ENCODE measurements around the gene WNT9A.
A peak's percentile ranks its signal among the peaks of the same experiment; 100 is the strongest.

Gene WNT9A

GRCh38 chr1:227939791-227940771 is 7.7 kb downstream of the WNT9A start:
- no peak for DNase-seq

DNA sequence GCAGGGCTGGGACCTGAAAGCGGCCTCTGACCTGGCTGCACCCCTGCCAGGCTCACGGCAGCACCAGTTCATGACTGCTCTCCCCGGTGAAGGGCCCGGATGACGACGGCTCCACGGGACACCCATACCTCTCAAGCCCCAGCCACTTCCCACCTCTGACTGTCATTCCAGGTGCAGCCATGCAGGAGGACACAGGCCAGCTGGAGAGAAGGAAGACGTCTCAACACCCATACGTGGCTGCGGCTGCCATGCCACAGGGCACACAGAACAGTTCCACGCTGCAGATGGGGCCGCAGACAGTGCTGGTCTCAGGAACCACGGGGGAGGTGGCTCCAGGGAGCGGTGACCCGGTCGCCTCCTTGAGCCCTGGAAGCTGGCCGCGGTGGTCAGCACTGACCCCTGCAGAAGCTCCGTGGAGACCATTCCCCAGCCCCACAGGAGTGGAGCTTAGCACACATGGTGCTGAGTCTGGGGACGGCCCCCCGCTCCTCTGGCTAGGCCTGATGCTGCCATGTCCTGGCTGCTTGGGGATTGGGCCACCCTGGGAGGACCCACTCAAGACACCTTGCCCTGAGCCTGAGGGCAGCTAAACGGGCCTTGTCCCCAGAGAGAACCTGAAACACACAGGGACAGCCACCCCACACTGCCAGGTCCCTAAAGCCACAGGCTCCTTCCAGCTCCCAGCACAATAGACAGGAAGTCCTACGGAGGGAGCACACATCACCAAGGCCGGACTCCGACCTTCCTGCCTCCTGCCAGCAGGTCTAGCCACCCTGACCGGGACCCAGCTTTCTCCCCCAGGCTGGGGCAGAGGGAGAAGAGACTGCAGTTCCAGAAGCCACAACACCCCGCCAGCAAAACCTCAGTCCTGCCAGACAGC is 8.6 kb downstream of the WNT9A start:
- DNase-seq = no peak

DNA sequence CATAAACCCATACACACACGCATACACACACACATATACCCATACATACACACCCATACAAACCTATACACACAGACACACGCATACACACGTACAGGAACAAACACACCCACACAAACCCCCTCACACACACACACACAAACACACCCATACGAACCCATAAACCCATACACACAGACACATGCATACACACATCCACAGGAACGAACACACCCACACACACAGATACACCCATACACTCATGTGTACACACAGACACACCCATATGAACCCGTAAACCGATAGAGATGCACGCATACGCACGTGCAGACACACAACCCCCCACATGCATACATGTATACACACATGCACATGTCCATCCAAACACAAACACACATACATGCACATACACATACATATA is 9.5 kb downstream of the WNT9A start:
- DNase-seq = no peak

DNA sequence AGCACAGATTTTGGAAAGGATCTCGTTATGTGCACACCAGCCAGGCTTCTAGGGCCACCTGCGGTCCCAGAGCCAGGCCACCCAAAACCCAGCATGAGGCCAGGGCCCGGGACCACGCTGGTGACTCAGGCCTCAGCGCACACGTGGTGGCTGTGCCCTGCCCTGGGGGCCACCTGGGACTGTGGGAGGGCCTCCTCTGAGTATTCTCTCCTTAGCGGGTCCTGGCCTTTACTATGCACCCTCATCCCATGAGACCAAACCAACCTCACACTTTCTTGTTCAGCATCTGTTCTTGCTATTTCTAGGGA is 9.9 kb downstream of the WNT9A start:
- no peak for DNase-seq

DNA sequence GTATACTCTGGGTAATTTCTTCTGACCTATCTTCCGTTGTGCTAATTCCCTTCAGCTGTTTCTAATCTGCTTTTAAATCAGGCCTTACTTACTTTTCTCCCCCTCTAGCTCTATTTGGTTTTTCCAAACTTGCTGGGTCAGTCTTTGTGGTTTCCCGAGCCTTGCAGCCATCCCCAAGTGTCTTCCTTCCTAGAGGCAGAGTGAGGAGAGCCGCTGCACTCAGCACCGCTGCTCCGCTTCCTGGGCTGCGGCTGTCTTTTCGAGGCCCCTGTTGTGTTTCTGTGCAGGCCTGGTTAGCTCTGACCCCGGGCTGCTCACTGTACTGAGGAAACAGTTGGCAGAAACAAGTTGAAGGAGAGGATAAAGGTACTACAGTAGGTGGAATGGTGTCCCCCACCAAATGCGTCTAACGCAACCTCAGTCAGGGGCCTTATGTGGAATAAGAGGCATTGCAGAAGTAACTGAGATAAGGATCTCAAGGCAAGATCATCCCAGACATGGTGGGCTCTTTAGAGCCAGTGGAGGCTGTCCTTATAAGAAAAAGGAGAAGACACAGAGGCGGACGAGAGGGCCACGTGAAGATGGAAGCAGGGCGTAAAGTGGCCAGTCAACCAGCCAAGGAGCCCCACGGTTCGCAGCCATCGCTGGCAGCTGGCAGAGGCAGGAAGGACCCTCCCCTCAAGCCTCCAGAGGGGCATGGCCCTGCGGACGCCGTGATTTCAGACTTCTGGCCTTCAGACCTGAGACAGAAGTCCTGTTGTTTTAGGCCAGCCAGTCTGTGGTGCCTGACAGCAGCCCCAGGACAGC is 10.5 kb downstream of the WNT9A start:
- no peak for DNase-seq

GRCh38 chr1:227935826-227936225 is 11.9 kb downstream of the WNT9A start:
- no peak for DNase-seq

GRCh38 chr1:227934476-227935313 is 13.0 kb downstream of the WNT9A start:
- peak; percentile 29 for DNase-seq

DNA sequence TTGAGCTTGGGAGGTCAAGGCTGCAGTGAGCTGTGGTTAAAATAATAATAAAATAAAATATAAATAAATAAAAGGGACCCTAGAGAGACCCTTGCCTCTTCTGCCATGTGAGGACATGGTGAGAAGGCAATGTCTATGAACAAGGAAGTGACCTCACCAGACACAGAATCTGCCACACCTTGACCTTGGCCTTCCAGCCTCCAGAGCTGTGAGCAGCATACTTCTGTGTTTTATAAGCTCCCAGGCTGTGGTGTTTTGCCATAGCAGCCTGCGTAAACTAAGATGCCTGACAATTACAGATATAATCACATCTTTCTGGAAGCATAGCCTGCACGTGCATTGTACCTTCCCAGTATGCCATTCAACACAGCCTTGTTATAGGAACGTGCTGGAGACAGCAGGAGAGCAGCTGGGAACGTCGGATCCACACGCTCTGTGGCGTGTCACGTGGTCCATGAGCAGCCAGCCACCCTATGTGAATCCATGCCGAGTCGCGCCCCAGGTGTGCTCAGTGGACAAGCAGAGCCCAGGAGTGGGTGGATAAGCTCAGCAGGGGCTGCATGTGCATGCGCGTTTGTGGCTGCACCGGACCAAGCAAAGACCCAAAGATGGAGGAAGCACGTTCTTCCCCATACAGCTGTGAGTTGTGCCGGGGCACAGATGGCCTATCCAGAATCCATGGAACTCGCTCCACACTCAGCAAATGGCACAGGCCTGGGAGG is 17.8 kb downstream of the WNT9A start:
- DNase-seq = no peak

DNA sequence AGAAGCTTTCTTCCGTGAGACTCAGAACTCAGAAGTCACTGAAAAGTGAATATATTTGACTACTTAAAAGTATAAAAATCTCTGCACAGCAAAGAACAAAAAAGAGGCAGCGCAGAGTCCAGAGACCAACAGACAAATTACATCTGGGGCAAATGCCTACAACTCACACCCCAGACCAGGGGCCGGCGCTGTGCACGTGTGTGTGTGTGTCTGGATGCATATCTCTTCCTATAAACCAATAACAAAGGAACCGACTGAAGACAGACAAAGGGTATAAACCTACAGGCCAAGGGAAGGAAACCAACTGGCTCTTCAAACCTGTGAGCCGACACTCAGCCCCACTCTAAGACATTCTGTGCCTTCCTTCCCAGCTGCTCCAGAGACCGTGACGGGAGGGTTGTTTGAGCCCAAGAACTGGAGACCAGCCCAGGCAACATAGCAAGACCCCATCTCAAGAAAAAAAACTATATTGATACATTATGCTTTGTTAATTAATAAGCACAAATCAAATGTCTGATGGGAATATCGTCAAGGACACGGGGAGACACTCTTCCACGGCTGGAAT is 18.8 kb downstream of the WNT9A start:
- DNase-seq = no peak

GRCh38 chr1:227927971-227928741 is 19.6 kb downstream of the WNT9A start:
- no peak for DNase-seq

DNA sequence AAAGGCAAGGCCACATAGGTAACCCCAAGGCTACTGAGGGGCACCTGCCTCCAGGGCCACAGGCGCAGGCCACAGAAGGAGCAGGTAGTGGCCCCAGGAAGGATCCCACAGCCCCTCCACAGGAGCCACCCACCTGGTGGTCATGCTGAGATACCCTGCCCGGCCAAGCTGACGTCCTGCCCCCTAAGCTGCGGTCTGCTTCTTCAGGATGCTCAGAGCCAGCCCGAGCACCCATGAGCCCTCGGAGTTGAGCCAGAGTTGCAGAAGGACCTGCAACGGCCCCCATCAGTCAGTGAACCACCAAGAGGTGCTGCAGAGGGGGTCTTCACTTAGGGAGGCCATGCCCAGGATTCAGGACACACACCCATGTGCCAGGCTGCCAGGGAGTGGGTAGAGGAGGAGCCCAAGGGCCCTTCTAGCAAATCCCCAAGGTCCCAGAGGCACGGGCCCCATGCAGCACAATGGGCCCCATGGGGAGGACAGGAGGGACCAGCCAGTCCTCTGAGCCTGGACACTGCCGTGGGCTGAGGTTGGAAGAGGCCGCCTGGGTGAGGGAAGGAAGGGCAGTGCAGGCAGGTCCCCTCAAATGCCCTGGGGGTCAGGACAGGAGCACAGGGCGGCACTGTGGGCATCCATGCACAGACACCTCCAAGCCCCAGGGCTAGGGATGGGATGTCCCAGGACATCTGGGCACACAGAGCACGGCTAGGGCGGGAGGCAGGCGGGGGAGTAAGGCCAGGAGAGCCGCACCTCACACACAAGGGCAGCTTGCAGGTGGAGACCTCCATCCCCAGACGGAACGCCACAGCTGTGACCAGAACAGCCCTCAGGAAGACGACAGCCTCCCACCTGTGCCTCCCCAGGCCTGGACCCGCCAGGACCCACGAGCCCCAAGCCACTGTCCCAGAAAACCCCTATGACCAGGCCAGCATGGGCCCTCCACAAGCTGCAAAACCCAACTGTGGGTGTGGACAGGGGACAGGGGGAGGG is 20.5 kb downstream of the WNT9A start:
- no peak for DNase-seq

DNA sequence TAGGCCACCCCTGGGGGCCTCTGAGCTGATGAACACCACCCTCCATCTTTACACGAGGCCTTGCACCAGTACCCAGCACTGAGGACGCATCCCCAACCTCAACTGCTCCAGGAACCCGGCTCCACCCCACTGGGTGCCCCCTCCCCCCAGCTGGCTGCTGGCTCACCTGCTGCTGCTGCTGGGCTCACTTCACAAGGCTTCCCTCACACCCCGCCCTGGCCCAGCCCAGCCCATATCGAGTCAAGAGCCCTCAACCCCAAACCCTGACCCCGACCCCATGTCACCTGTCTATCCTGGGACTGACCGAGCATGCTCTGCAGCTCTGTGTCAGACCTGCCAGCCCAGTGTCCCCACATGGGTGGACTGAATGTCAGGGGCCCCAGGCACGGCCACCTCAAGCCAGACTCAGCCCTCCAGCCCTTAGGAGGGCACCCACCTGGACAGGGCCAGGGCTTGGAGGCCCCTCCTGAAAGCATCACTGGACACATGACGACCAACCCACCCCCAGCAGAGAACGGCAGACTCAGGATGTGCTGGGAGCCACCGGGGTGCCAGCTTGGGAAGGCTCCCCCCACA is 21.4 kb downstream of the WNT9A start:
- no peak for DNase-seq

- DNase-seq = no peak
These were observed 22.0 kb downstream of the WNT9A start for GRCh38 chr1:227925582-227926198.

- DNase-seq = no peak
These were observed 22.7 kb downstream of the WNT9A start for GRCh38 chr1:227924833-227925574.

DNA sequence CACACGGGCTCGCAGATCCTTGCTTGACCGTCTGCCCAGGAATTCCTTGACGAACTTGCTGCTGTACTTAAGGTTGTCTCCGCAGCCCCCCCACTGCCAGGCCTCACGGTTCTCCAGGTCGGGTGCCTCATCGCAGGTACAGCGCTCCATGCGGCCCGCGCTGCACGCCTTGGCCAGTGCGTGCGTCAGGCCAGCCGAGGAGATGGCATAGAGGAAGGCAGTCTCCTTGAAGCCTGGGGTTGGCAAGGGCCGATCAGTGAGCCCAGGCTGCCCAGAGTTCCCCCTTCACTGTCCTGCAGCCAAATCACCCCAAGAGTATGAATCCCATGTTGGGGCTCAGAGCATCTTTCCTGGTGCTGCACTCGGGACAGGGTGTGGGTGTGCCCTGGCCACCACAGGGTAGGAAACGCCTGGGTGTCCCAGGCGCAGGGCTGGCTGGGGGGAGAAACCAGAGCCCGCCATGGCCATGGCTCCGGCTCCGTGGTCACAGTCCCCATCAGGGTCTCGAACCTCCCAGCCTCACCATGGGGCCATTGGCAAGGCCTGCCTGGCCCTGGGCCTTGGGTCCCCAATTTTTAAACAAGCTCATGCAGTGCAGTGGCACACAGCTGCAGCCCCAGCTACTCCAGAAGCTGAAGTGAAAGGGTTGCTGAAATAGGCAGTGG is 23.4 kb downstream of the WNT9A start:
- DNase-seq = no peak

DNA sequence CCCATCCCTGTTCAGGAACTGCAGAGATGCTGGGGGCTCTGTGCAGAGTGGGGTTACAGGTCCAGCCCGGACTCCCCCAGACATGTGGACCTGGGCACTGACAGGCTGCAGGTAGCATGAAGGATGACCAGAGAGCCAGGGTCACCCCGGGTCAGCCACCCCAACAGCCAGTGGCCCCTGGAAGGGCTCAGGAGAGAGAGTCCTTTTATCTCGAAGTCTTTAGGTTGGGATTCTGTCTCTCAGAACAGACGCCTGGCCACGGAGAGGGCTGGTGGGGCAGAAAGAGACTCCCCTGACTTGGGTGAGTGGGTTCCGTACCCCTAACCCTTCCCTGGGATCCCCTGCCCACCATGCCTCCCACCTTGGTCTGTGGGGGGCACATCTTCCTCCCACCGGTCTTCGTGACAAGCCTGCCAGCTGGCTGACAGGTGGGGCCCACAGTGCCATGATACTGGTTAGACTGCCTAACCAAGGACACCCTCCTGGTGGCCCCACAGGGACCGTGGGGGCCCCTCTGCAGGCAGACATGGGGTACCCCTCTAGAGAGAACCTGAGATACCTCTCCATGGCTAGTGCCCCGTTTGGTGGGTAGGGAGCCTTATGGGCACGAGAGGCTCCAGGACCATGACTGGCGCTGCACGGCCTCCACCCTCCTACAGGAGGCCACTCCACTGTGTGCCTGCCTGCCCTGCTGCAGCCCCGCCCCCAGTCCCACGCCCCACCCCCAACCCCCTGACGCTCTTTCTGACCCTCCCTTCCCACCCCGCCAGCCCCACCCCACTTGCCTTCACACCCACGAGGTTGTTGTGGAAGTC is 24.2 kb downstream of the WNT9A start:
- no peak for DNase-seq
